Stimulated activated CD8-positive, alpha-beta memory T cell treated with anti-CD3 and anti-CD28 coated beads, Interleukin-4, amount 100 ng/mL, for 24 hours (primary cell): ENCODE results near the gene LBH.

Experiments
- DNase-seq: peaks from one replicate; pipeline ENCODE4 v3.0.0-alpha.2; 2020; ENCODE audit warnings: low read depth

The LBH gene

GRCh38 chr2:30235008-30235655 is 3.8 kb downstream of the LBH start:
- no peak for DNase-seq

GRCh38 chr2:30235859-30236535 is 4.7 kb downstream of the LBH start:
- no peak for DNase-seq

- no peak for DNase-seq
These were observed 5.4 kb downstream of the LBH start for GRCh38 chr2:30236591-30237238.

GRCh38 chr2:30237239-30237965 is 6.1 kb downstream of the LBH start:
- DNase-seq = no peak

- DNase-seq = no peak
These were observed 6.8 kb downstream of the LBH start for GRCh38 chr2:30237966-30238800.

- no peak for DNase-seq
These were observed 8.1 kb downstream of the LBH start for GRCh38 chr2:30239308-30239985.

- no peak for DNase-seq
These were observed 8.8 kb downstream of the LBH start for GRCh38 chr2:30239986-30240752.

GRCh38 chr2:30243231-30243630 is 11.9 kb downstream of the LBH start:
- no peak for DNase-seq

GRCh38 chr2:30245364-30245763 is 14.0 kb downstream of the LBH start:
- DNase-seq = no peak

GRCh38 chr2:30248791-30249190 is 17.5 kb downstream of the LBH start:
- no peak for DNase-seq

- DNase-seq = no peak
These were observed 18.0 kb downstream of the LBH start for GRCh38 chr2:30249354-30249753.

GRCh38 chr2:30250421-30250820 is 19.1 kb downstream of the LBH start:
- no peak for DNase-seq

GRCh38 chr2:30252723-30253701 is 21.7 kb downstream of the LBH start:
- no peak for DNase-seq

- no peak for DNase-seq
These were observed 22.7 kb downstream of the LBH start for GRCh38 chr2:30253873-30254684.

- no peak for DNase-seq
These were observed 23.3 kb downstream of the LBH start for GRCh38 chr2:30254685-30255001.

- DNase-seq = no peak
These were observed 23.7 kb downstream of the LBH start for GRCh38 chr2:30255026-30255425.

- no peak for DNase-seq
These were observed 24.4 kb downstream of the LBH start for GRCh38 chr2:30255466-30256408.
